ENCODE data around the gene OPA1. TPM values are rescaled to one million over a fixed set of nuclear protein-coding genes. Genes with fewer than 3 reads are reported as not detected.
A peak's percentile ranks its signal among the peaks of the same experiment; 100 is the strongest.

OPA1 gene
- 110 and 115 TPM in 2 replicates for total RNA-seq (2022)
- Bru-seq, nascent RNA, result percentile 95 among the genes with signal in this experiment
- percentile 90 among the genes with signal in this experiment for BruChase-seq, experiment 1, labeled RNA remaining after a 6-hour chase
- BruChase-seq, experiment 2, labeled RNA remaining after a 2-hour chase, result percentile 87 among the genes with signal in this experiment
- long read RNA-seq, full-length matches to known transcripts, result 36 of 60 reads
- long read RNA-seq, partial matches to known transcripts, result 2 of 60 reads
- long read RNA-seq, other reads (novel, unspliced or antisense), result 22 of 60 reads

- Mint-ChIP-seq H3K36me3 (ENCODE audit: insufficient read depth, unreplicated experiment) (peaks cover 41% of the 10 kb centered on the region), H3K9me3 (ENCODE audit: low read depth, unreplicated experiment) (no peaks in the 10 kb centered on the region), H3K4me3 (ENCODE audit: low read depth, unreplicated experiment) (peak within 1 kb of the TSS; percentile 92), H3K27ac (ENCODE audit: unreplicated experiment) (peak within 1 kb of the TSS; percentile 96), H3K27me3 (ENCODE audit: unreplicated experiment) (no peaks in the 10 kb centered on the region), H3K4me1 (ENCODE audit: low read depth, unreplicated experiment) (peaks cover 43% of the 10 kb centered on the region)
- CTCF ChIA-PET, result no interaction called here
- no TSS peak for BruUV-seq (replicated peaks)
- TF ChIP-seq CTCF (IDR thresholded peaks at IDR 0.05; ENCODE audit: unreplicated experiment), result no peak
- intact Hi-C loops (cut with micrococcal nuclease; ENCODE audit: unreplicated experiment), result no loop called here
- DNase-seq, result peak; percentile 100
Observed at GRCh38 chr3:193592841-193593667, at the start of gene OPA1. OPA1 (plus strand) TSS chr3:193593208; CDS start chr3:193593378, 170 bp downstream.

- no TSS peak for BruUV-seq (replicated peaks)
- CTCF ChIA-PET, result interaction anchor here (1.8 kb wide), 1 partner anchor 8 kb away, joined by 8 read pairs; no protein-coding TSS in a partner anchor
- H3K4me1 Mint-ChIP-seq (ENCODE audit: low read depth, unreplicated experiment), result peaks cover 17% of the 10 kb centered on the region
- H3K4me3 Mint-ChIP-seq (ENCODE audit: low read depth, unreplicated experiment), result no peak overlapping the region
- TF ChIP-seq CTCF (IDR thresholded peaks at IDR 0.05; ENCODE audit: unreplicated experiment), result no peak
- no peaks in the 10 kb centered on the region for H3K36me3 Mint-ChIP-seq (ENCODE audit: insufficient read depth, unreplicated experiment)
- intact Hi-C loops (cut with micrococcal nuclease; ENCODE audit: unreplicated experiment), result no loop called here
- H3K9me3 Mint-ChIP-seq (ENCODE audit: low read depth, unreplicated experiment), result peaks cover 10% of the 10 kb centered on the region
- peak overlapping the region; percentile 56 for H3K27ac Mint-ChIP-seq (ENCODE audit: unreplicated experiment)
- no peaks in the 10 kb centered on the region for H3K27me3 Mint-ChIP-seq (ENCODE audit: unreplicated experiment)
- DNase-seq, result no peak
Observed at GRCh38 chr3:193544289-193544688, 48.7 kb upstream of the OPA1 start.

DNA sequence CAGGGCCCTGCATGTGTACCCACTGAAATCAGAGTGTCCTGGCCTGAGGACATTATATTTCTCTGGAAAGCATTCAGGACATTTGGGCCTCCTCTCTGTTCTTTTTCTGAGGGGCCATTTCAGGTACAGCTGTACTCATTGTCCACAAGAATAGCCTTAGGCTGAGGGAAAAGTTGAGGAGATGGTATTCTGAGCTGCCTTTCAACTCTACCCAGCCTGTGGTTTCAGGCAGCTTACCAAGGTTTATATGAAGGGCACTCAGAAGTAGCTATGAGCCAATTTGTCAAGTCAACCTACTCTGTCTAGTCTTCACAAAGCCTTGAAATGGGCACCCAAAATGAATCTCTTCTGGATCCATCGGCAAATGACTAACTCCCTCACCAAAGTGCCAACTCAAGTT, 47.7 kb upstream of the OPA1 start:
- Mint-ChIP-seq H3K27ac (ENCODE audit: unreplicated experiment) (no peak overlapping the region), H3K4me3 (ENCODE audit: low read depth, unreplicated experiment) (no peak overlapping the region), H3K9me3 (ENCODE audit: low read depth, unreplicated experiment) (peaks cover 10% of the 10 kb centered on the region), H3K27me3 (ENCODE audit: unreplicated experiment) (no peaks in the 10 kb centered on the region), H3K4me1 (ENCODE audit: low read depth, unreplicated experiment) (peaks cover 17% of the 10 kb centered on the region), H3K36me3 (ENCODE audit: insufficient read depth, unreplicated experiment) (no peaks in the 10 kb centered on the region)
- DNase-seq, result no peak
- CTCF ChIA-PET, result no interaction called here
- intact Hi-C loops (cut with micrococcal nuclease; ENCODE audit: unreplicated experiment), result no loop called here
- no TSS peak for BruUV-seq (replicated peaks)
- TF ChIP-seq CTCF (IDR thresholded peaks at IDR 0.05; ENCODE audit: unreplicated experiment), result no peak

GRCh38 chr3:193546129-193546528, 46.9 kb upstream of the OPA1 start:
- no peak for DNase-seq
- intact Hi-C loops (cut with micrococcal nuclease; ENCODE audit: unreplicated experiment), result no loop called here
- no TSS peak for BruUV-seq (replicated peaks)
- TF ChIP-seq CTCF (IDR thresholded peaks at IDR 0.05; ENCODE audit: unreplicated experiment), result no peak
- CTCF ChIA-PET, result no interaction called here
- Mint-ChIP-seq H3K9me3 (ENCODE audit: low read depth, unreplicated experiment) (peaks cover 10% of the 10 kb centered on the region), H3K4me1 (ENCODE audit: low read depth, unreplicated experiment) (peaks cover 22% of the 10 kb centered on the region), H3K4me3 (ENCODE audit: low read depth, unreplicated experiment) (no peak overlapping the region), H3K36me3 (ENCODE audit: insufficient read depth, unreplicated experiment) (no peaks in the 10 kb centered on the region), H3K27ac (ENCODE audit: unreplicated experiment) (no peak overlapping the region), H3K27me3 (ENCODE audit: unreplicated experiment) (no peaks in the 10 kb centered on the region)

Measured in Calu3 (cell line).